ENCODE measurements around the gene DENND1A. TPM values are rescaled to one million over a fixed set of nuclear protein-coding genes. Genes with fewer than 3 reads are reported as not detected.

DENND1A gene
- total RNA-seq, 1 donor from 2014 or later: 48.1 TPM

DNA sequence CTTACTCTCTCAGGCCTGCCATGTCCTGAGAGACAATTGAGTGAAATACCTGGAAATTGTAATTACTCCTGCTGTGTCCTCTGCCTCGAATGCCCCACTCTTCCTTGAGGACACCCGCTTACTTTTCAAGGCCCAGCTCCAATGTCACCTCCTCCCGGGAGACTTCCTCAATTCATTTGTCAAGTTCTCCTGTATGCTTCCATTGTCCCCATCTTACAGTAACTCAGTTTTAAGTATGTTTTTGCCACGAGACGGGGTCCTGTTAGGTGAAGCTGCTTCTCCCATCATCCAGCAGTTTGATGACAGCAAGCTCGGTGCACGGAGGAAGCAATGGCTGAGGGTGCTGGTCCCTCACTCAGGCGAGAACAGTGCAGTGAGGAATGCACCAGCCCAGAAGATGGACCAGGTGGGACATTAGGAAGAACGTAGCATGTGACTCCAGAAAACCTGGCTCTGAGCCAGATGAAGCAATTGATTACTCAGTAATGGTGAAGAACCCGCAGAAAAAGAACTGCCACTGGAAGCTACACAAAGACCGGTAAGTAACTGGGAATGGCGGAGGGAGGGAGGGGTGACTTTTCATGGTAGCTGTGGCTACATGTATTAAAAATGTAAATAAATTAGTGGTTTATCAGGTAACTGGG lies 274.8 kb downstream of the DENND1A start:
- Mint-ChIP-seq H3K4me3 (peak overlapping the region; percentile 50), H3K27me3 (ENCODE audit: insufficient read depth, low read depth) (no peaks in the 10 kb centered on the region), H3K36me3 (peaks cover 2% of the 10 kb centered on the region), H3K9me3 (no peaks in the 10 kb centered on the region), H3K4me1 (peaks cover 7% of the 10 kb centered on the region), H3K27ac (no peak overlapping the region)
- H3K4me1 ChIP-seq: peaks cover 24% of the 10 kb centered on the region
- H3K9ac ChIP-seq: no peak overlapping the region
- no peaks in the 10 kb centered on the region for H3K36me3 ChIP-seq
- TF ChIP-seq EZH2phosphoT487 (IDR thresholded peaks at IDR 0.05) (no peak), EZH2 (IDR thresholded peaks at IDR 0.05) (no peak)
- TF ChIP-seq, protein P1, sequence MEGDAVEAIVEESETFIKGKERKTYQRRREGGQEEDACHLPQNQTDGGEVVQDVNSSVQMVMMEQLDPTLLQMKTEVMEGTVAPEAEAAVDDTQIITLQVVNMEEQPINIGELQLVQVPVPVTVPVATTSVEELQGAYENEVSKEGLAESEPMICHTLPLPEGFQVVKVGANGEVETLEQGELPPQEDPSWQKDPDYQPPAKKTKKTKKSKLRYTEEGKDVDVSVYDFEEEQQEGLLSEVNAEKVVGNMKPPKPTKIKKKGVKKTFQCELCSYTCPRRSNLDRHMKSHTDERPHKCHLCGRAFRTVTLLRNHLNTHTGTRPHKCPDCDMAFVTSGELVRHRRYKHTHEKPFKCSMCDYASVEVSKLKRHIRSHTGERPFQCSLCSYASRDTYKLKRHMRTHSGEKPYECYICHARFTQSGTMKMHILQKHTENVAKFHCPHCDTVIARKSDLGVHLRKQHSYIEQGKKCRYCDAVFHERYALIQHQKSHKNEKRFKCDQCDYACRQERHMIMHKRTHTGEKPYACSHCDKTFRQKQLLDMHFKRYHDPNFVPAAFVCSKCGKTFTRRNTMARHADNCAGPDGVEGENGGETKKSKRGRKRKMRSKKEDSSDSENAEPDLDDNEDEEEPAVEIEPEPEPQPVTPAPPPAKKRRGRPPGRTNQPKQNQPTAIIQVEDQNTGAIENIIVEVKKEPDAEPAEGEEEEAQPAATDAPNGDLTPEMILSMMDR (IDR thresholded peaks at IDR 0.05): no peak
- no peak overlapping the region for H3K4me3 ChIP-seq
- no peaks in the 10 kb centered on the region for H3F3A ChIP-seq (ENCODE audit: low read depth)
- no peak for DNase-seq (ENCODE audit: low spot score)
- H3K27me3 ChIP-seq: no peaks in the 10 kb centered on the region
- peaks cover 11% of the 10 kb centered on the region for H4K20me1 ChIP-seq (ENCODE audit: low read depth)
- H3K79me2 ChIP-seq (ENCODE audit: low read depth): no peaks in the 10 kb centered on the region
- H3K9me3 ChIP-seq (ENCODE audit: low read depth): no peaks in the 10 kb centered on the region
- no peak overlapping the region for H3K4me2 ChIP-seq
- no peak overlapping the region for H3K27ac ChIP-seq
- no peak overlapping the region for H2AFZ ChIP-seq (replicated peaks)

DNA sequence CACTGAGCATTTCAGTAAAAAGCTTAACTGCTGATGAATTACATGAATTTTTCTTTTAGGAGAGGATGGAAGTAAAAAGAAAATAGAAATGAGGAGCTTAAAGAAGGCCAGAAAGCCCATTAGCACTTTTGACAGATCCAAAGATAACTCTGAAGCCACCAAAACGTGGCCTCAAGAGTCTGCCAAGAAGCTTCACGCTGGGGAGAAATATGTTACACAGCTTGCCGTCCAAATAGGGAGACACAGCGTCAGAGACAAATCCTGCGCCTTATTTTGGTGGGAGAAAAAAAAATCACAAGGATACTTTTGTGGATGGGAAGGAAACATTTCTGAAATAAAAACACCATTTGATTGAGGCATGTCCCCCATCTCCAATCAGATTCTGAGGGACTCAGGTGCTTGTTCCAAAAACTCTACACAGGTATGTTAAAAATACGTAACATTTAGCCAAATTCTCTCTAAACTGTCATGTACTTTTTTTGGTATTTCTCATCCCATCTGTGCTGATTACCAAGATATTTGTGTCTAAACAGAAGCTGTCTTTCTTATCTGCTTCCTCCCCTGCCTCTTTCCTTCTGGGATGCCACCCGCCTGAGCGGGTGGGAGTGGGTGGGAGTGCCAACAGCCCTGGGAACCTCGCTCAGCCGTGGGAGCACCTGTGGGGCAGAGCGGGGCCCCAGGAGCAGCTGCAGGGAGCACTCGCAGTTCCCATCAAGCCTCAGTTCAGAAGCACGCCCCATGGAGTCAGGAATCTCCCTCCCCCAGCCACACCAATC lies 275.5 kb downstream of the DENND1A start:
- Mint-ChIP-seq H3K36me3 (peaks cover 2% of the 10 kb centered on the region), H3K4me1 (peaks cover 4% of the 10 kb centered on the region), H3K27ac (no peak overlapping the region), H3K27me3 (ENCODE audit: insufficient read depth, low read depth) (no peaks in the 10 kb centered on the region), H3K4me3 (no peak overlapping the region), H3K9me3 (no peaks in the 10 kb centered on the region)
- no peaks in the 10 kb centered on the region for H3K9me3 ChIP-seq (ENCODE audit: low read depth)
- no peak overlapping the region for H3K4me2 ChIP-seq
- H2AFZ ChIP-seq (replicated peaks): no peak overlapping the region
- no peak for DNase-seq (ENCODE audit: low spot score)
- no peaks in the 10 kb centered on the region for H3K79me2 ChIP-seq (ENCODE audit: low read depth)
- H3K4me3 ChIP-seq: no peak overlapping the region
- H3K27ac ChIP-seq: no peak overlapping the region
- no peaks in the 10 kb centered on the region for H3K27me3 ChIP-seq
- no peak overlapping the region for H3K9ac ChIP-seq
- H4K20me1 ChIP-seq (ENCODE audit: low read depth): peaks cover 5% of the 10 kb centered on the region
- H3F3A ChIP-seq (ENCODE audit: low read depth): no peaks in the 10 kb centered on the region
- TF ChIP-seq EZH2 (IDR thresholded peaks at IDR 0.05) (no peak), EZH2phosphoT487 (IDR thresholded peaks at IDR 0.05) (no peak)
- TF ChIP-seq, protein P1 (IDR thresholded peaks at IDR 0.05): no peak
- H3K36me3 ChIP-seq: no peaks in the 10 kb centered on the region
- peaks cover 17% of the 10 kb centered on the region for H3K4me1 ChIP-seq

GRCh38 chr9:123652416-123652815 lies 277.5 kb downstream of the DENND1A start:
- Histone ChIP-seq H4K20me1 (ENCODE audit: low read depth) (peaks cover 5% of the 10 kb centered on the region), H3K4me1 (peaks cover 9% of the 10 kb centered on the region), H3K4me2 (no peak overlapping the region), H2AFZ (replicated peaks) (no peak overlapping the region), H3K79me2 (ENCODE audit: low read depth) (no peaks in the 10 kb centered on the region), H3K9me3 (ENCODE audit: low read depth) (no peaks in the 10 kb centered on the region), H3F3A (ENCODE audit: low read depth) (no peaks in the 10 kb centered on the region), H3K27me3 (no peaks in the 10 kb centered on the region), H3K36me3 (no peaks in the 10 kb centered on the region), H3K27ac (no peak overlapping the region), H3K4me3 (no peak overlapping the region), H3K9ac (no peak overlapping the region)
- Mint-ChIP-seq H3K4me3 (no peak overlapping the region), H3K4me1 (peaks cover 4% of the 10 kb centered on the region), H3K9me3 (no peaks in the 10 kb centered on the region), H3K36me3 (peaks cover 2% of the 10 kb centered on the region), H3K27me3 (ENCODE audit: insufficient read depth, low read depth) (no peaks in the 10 kb centered on the region), H3K27ac (no peak overlapping the region)
- TF ChIP-seq, protein P1 (IDR thresholded peaks at IDR 0.05): no peak
- TF ChIP-seq EZH2 (IDR thresholded peaks at IDR 0.05) (no peak), EZH2phosphoT487 (IDR thresholded peaks at IDR 0.05) (no peak)
- no peak for DNase-seq (ENCODE audit: low spot score)
